GM12891 (cell line): ENCODE measurements around the gene LAMA5.
A peak's percentile ranks its signal among the peaks of the same experiment; 100 is the strongest.

ENCODE experiments used
- DNase-seq: peaks from one replicate; pipeline ENCODE4 v3.0.0; 2011; ENCODE audit warnings: low spot score; ENCODE audit not compliant: insufficient read length
- FAIRE-seq: peaks from 2 replicates; lab custom pipeline; 2011; peaks lifted over from hg19 to GRCh38; lab: Jason Lieb, UNC
- PAX5 ChIP-seq: IDR thresholded peaks from 2 replicates; pipeline ENCODE4 v1.6.1; 2011; ENCODE audit warnings: low read length, moderate library complexity, mild to moderate bottlenecking; ENCODE audit not compliant: insufficient read depth, severe bottlenecking
- POLR2A ChIP-seq: IDR thresholded peaks from 2 replicates; pipeline ENCODE4 v1.6.1; 2011; ENCODE audit warnings: low read depth, low read length, control low read depth
- POLR2AphosphoS5 ChIP-seq: IDR thresholded peaks from 2 replicates; pipeline ENCODE4 v1.6.1; 2011; ENCODE audit warnings: low read depth, low read length, control low read depth
- POU2F2 ChIP-seq: IDR thresholded peaks from 2 replicates; pipeline ENCODE4 v1.6.1; 2011; ENCODE audit warnings: low read depth, mild to moderate bottlenecking, control low read depth, low read length, moderate library complexity
- SPI1 ChIP-seq: IDR thresholded peaks from 2 replicates; pipeline ENCODE4 v1.6.1; 2011; ENCODE audit warnings: low read depth, low read length, control low read depth
- TAF1 ChIP-seq: IDR thresholded peaks from 2 replicates; pipeline ENCODE4 v1.6.1; 2011; ENCODE audit warnings: low read depth, low read length, control low read depth

The LAMA5 gene

GRCh38 chr20:62323980-62324906 lies 42.9 kb downstream of the LAMA5 start:
- no peak for FAIRE-seq
- no peak for DNase-seq
- no peak for TF ChIP-seq PAX5
- no peak for TF ChIP-seq POLR2AphosphoS5
- no peak for TF ChIP-seq SPI1
- no peak for TF ChIP-seq TAF1
- no peak for TF ChIP-seq POU2F2
- TF ChIP-seq POLR2A: no peak

- no peak for DNase-seq
- FAIRE-seq: no peak
- TF ChIP-seq POU2F2 (no peak), POLR2AphosphoS5 (no peak), PAX5 (no peak), TAF1 (no peak), SPI1 (no peak), POLR2A (no peak)
These were observed 43.7 kb downstream of the LAMA5 start for GRCh38 chr20:62323146-62323979.

GRCh38 chr20:62322492-62323041 lies 44.5 kb downstream of the LAMA5 start:
- no peak for TF ChIP-seq POU2F2
- no peak for TF ChIP-seq POLR2AphosphoS5
- TF ChIP-seq PAX5: no peak
- TF ChIP-seq SPI1: no peak
- TF ChIP-seq POLR2A: no peak
- no peak for TF ChIP-seq TAF1
- FAIRE-seq (no peak), DNase-seq (no peak)

- no peak for FAIRE-seq
- TF ChIP-seq SPI1 (no peak), POLR2AphosphoS5 (no peak), POLR2A (no peak), TAF1 (no peak), PAX5 (no peak), POU2F2 (no peak)
- no peak for DNase-seq
These were observed 45.1 kb downstream of the LAMA5 start for GRCh38 chr20:62321975-62322374.

GRCh38 chr20:62321521-62321948 lies 45.6 kb downstream of the LAMA5 start:
- no peak for TF ChIP-seq POU2F2
- TF ChIP-seq SPI1: no peak
- no peak for TF ChIP-seq TAF1
- peak; percentile 71 for DNase-seq
- no peak for FAIRE-seq

- no peak for FAIRE-seq
- no peak for TF ChIP-seq POLR2A
- no peak for TF ChIP-seq POU2F2
- no peak for TF ChIP-seq SPI1
- no peak for TF ChIP-seq POLR2AphosphoS5
- TF ChIP-seq PAX5: no peak
- TF ChIP-seq TAF1: no peak
These were observed 46.3 kb downstream of the LAMA5 start for GRCh38 chr20:62320581-62321354.

GRCh38 chr20:62319346-62319909 lies 47.7 kb downstream of the LAMA5 start:
- no peak for TF ChIP-seq POLR2AphosphoS5
- TF ChIP-seq SPI1: no peak
- TF ChIP-seq PAX5: no peak
- TF ChIP-seq POU2F2: no peak
- FAIRE-seq: no peak

More at GRCh38 chr20:62320581-62321354, 46.3 kb downstream of the LAMA5 start:
- DNase-seq: no peak

More at GRCh38 chr20:62319346-62319909, 47.7 kb downstream of the LAMA5 start:
- DNase-seq: no peak
